ENCODE data around the gene TNXB.

The TNXB gene

GRCh38 chr6:32123681-32124080 is 14.5 kb upstream of the TNXB start:
- TF ChIP-seq CTCF (conservative IDR thresholded peaks at IDR 0.05) = no peak
- H3K27ac ChIP-seq = no peak overlapping the region

GRCh38 chr6:32120573-32121059 is 11.5 kb upstream of the TNXB start:
- no peak overlapping the region for H3K27ac ChIP-seq
- TF ChIP-seq CTCF (conservative IDR thresholded peaks at IDR 0.05) = no peak

GRCh38 chr6:32118782-32119628 is 9.9 kb upstream of the TNXB start:
- no peak overlapping the region for H3K27ac ChIP-seq
- peak; percentile 95 for TF ChIP-seq CTCF (conservative IDR thresholded peaks at IDR 0.05)

GRCh38 chr6:32117461-32117860 is 8.3 kb upstream of the TNXB start:
- TF ChIP-seq CTCF (conservative IDR thresholded peaks at IDR 0.05) = no peak
- no peak overlapping the region for H3K27ac ChIP-seq

- H3K27ac ChIP-seq = no peak overlapping the region
- TF ChIP-seq CTCF (conservative IDR thresholded peaks at IDR 0.05) = peak; percentile 55
Measured at GRCh38 chr6:32116674-32117073, 7.5 kb upstream of the TNXB start.

- no peak overlapping the region for H3K27ac ChIP-seq
- no peak for TF ChIP-seq CTCF (conservative IDR thresholded peaks at IDR 0.05)
Measured at GRCh38 chr6:32115623-32116022, 6.5 kb upstream of the TNXB start.

GRCh38 chr6:32114796-32115195 is 5.7 kb upstream of the TNXB start:
- no peak for TF ChIP-seq CTCF (conservative IDR thresholded peaks at IDR 0.05)
- no peak overlapping the region for H3K27ac ChIP-seq

Data from VCaP (cell line).